ENCODE results near the gene GPX1. TPM values are rescaled to one million over a fixed set of nuclear protein-coding genes. Genes with fewer than 3 reads are reported as not detected.

GPX1 gene
- total and polyA plus RNA-seq, 2 of the 8 experiments (the other 6 are each of a cell fraction or from before 2014, with no cell fraction given), result 250 to 757 TPM

GRCh38 chr3:49359623-49360022 is 1.5 kb upstream of the GPX1 start (continued):
- TF ChIP-seq SIX5 (IDR thresholded peaks at IDR 0.05; ENCODE audit: low read depth, low read length) (no peak), MAX (IDR thresholded peaks at IDR 0.05) (no peak), CEBPB (IDR thresholded peaks at IDR 0.05; ENCODE audit: low read depth, low read length) (no peak), E2F6 (IDR thresholded peaks at IDR 0.05) (no peak), FOSL1 (IDR thresholded peaks at IDR 0.05; ENCODE audit: insufficient read depth, low read depth, low read length) (no peak), PHF8 (conservative IDR thresholded peaks at IDR 0.05; ENCODE audit: low read depth, low read length) (no peak), EZH2 (IDR thresholded peaks at IDR 0.05; ENCODE audit: low read depth, low read length, severe bottlenecking) (no peak)
